ENCODE data around the gene COL6A1. TPM values are rescaled to one million over a fixed set of nuclear protein-coding genes. Genes with fewer than 3 reads are reported as not detected.

Gene COL6A1
- polyA plus RNA-seq, 2 of the 4 experiments (the other 2 are of a cell fraction) = 3.9 to 18.3 TPM

DNA sequence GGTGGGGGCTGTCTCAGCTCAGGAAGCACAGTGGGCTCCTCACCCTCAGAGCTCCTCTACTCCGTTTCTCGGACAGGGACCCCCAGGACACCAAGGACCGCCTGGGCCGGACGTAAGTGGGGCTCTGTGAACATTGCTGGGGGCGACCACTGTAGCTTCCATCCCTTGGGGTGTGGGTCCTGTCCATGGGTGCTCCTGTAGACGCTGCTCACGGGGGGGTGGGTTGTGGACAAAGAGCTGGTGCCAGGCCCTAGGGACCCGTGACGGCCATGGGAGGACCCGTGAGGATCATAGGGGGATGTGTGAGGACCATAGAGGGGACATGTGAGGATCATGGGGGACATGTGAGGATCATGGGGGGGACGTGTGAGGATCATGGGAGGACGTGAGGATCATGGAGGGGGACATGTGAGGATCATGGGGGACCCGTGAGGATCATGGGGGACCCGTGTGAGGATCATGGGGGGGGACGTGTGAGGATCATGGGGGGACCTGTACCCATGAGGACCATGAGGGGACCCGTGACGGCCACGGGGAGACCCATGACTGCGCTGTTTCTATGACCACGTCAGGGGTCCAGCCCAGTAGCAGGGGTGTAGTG, 18.1 kb downstream of the COL6A1 start:
- ATAC-seq = no peak
- no peak for FAIRE-seq
- Histone ChIP-seq H3K27ac (no peak overlapping the region), H3K9me3 (no peaks in the 10 kb centered on the region), H3K4me3 (no peak overlapping the region), H3K4me1 (no peaks in the 10 kb centered on the region), H3K4me2 (no peak overlapping the region)
- ChIA-PET POLR2A (no interaction called here), CTCF (no interaction called here)
- 64% methylated on average over 6 of the region's 21 CpGs for WGBS (ENCODE audit: missing lambda C conversion rate)
- no peak for DNase-seq (ENCODE audit: low read depth in 1 of 2, low spot score in 1 of 2)
- TF ChIP-seq CHD2 (IDR thresholded peaks at IDR 0.05; ENCODE audit: low read length, partially characterized antibody) (no peak), CBX8 (IDR thresholded peaks at IDR 0.05) (no peak), HOXA7 (CRISPR knock-in tag; IDR thresholded peaks at IDR 0.05) (no peak), CBX2 (IDR thresholded peaks at IDR 0.05; ENCODE audit: borderline replicate concordance, low read depth) (no peak), POLR2A (IDR thresholded peaks at IDR 0.05; ENCODE audit: low read length) (no peak), TP53 (CRISPR knock-in tag; IDR thresholded peaks at IDR 0.05) (no peak), NR3C1 (IDR thresholded peaks at IDR 0.05) (no peak), HEYL (CRISPR knock-in tag; IDR thresholded peaks at IDR 0.05) (no peak), HOXB5 (CRISPR knock-in tag; IDR thresholded peaks at IDR 0.05) (no peak), RCOR1 (IDR thresholded peaks at IDR 0.05; ENCODE audit: low read depth, low read length) (no peak)
- TF ChIP-seq, protein P1, sequence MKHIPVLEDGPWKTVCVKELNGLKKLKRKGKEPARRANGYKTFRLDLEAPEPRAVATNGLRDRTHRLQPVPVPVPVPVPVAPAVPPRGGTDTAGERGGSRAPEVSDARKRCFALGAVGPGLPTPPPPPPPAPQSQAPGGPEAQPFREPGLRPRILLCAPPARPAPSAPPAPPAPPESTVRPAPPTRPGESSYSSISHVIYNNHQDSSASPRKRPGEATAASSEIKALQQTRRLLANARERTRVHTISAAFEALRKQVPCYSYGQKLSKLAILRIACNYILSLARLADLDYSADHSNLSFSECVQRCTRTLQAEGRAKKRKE (CRISPR knock-in tag; IDR thresholded peaks at IDR 0.05; ENCODE audit: low read depth) = no peak
- TF ChIP-seq, protein P2, sequence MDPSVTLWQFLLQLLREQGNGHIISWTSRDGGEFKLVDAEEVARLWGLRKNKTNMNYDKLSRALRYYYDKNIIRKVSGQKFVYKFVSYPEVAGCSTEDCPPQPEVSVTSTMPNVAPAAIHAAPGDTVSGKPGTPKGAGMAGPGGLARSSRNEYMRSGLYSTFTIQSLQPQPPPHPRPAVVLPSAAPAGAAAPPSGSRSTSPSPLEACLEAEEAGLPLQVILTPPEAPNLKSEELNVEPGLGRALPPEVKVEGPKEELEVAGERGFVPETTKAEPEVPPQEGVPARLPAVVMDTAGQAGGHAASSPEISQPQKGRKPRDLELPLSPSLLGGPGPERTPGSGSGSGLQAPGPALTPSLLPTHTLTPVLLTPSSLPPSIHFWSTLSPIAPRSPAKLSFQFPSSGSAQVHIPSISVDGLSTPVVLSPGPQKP (IDR thresholded peaks at IDR 0.05; ENCODE audit: low read depth, low read length) = no peak
- TF ChIP-seq, protein P3, sequence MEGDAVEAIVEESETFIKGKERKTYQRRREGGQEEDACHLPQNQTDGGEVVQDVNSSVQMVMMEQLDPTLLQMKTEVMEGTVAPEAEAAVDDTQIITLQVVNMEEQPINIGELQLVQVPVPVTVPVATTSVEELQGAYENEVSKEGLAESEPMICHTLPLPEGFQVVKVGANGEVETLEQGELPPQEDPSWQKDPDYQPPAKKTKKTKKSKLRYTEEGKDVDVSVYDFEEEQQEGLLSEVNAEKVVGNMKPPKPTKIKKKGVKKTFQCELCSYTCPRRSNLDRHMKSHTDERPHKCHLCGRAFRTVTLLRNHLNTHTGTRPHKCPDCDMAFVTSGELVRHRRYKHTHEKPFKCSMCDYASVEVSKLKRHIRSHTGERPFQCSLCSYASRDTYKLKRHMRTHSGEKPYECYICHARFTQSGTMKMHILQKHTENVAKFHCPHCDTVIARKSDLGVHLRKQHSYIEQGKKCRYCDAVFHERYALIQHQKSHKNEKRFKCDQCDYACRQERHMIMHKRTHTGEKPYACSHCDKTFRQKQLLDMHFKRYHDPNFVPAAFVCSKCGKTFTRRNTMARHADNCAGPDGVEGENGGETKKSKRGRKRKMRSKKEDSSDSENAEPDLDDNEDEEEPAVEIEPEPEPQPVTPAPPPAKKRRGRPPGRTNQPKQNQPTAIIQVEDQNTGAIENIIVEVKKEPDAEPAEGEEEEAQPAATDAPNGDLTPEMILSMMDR (IDR thresholded peaks at IDR 0.05) = no peak
- TF ChIP-seq, protein P4, sequence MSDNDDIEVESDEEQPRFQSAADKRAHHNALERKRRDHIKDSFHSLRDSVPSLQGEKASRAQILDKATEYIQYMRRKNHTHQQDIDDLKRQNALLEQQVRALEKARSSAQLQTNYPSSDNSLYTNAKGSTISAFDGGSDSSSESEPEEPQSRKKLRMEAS (IDR thresholded peaks at IDR 0.05) = no peak

DNA sequence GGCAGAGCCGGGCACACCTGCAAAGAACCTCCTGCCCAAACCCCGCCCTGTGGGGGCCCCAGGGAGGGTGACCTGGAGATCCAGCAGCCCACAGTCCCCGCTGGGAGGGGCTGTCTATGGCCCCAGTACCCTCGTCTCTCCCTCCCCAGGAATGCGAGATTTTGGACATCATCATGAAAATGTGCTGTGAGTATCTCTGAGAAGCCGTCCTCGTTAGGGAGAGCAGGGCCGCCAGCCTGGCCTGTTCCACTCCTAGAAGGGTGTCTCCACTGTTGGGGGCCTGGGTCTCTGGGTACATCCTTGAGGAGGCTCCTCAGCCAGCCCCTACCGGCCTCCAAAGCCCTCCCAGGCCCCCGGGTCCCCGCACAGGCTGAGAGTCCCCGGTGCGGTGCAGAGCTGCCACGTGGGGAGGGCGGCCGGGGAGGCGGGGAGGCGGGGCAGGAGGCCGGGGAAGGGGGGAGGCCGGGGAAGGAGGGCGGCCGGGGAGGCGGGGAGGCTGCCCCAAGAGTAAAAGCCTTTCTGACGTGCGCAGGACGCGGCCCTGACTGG, 18.7 kb downstream of the COL6A1 start:
- Histone ChIP-seq H3K4me2 (no peak overlapping the region), H3K4me1 (no peaks in the 10 kb centered on the region), H3K4me3 (no peak overlapping the region), H3K27ac (no peak overlapping the region), H3K9me3 (no peaks in the 10 kb centered on the region)
- 88% methylated on average over 5 of the region's 27 CpGs for WGBS (ENCODE audit: missing lambda C conversion rate)
- ChIA-PET CTCF (no interaction called here), POLR2A (no interaction called here)
- ATAC-seq (no peak), DNase-seq (ENCODE audit: low read depth in 1 of 2, low spot score in 1 of 2) (no peak), FAIRE-seq (no peak)
- TF ChIP-seq BHLHE40 (IDR thresholded peaks at IDR 0.05; ENCODE audit: low read depth, low read length) (no peak), ZSCAN20 (CRISPR knock-in tag; IDR thresholded peaks at IDR 0.05) (no peak), HOXB13 (CRISPR knock-in tag; IDR thresholded peaks at IDR 0.05; ENCODE audit: low read depth) (no peak), KDM1A (IDR thresholded peaks at IDR 0.05; ENCODE audit: low read depth) (no peak), SREBF2 (IDR thresholded peaks at IDR 0.05) (no peak), HOXA7 (CRISPR knock-in tag; IDR thresholded peaks at IDR 0.05) (no peak), CHD4 (IDR thresholded peaks at IDR 0.05; ENCODE audit: borderline replicate concordance) (no peak), TFCP2L1 (CRISPR knock-in tag; IDR thresholded peaks at IDR 0.05) (no peak)
- TF ChIP-seq, protein P3 (IDR thresholded peaks at IDR 0.05) = no peak
- TF ChIP-seq, protein P5, sequence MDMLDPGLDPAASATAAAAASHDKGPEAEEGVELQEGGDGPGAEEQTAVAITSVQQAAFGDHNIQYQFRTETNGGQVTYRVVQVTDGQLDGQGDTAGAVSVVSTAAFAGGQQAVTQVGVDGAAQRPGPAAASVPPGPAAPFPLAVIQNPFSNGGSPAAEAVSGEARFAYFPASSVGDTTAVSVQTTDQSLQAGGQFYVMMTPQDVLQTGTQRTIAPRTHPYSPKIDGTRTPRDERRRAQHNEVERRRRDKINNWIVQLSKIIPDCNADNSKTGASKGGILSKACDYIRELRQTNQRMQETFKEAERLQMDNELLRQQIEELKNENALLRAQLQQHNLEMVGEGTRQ (IDR thresholded peaks at IDR 0.05) = no peak

Data from A549 (cell line).